NCI-H510A (cell line): ENCODE data around the gene TRUB1.
A peak's percentile ranks its signal among the peaks of the same experiment; 100 is the strongest.

ENCODE experiments used
- DNase-seq: peaks from one replicate; lab custom pipeline; 2025; lab: John Stamatoyannopoulos, UW

TRUB1 gene

DNA sequence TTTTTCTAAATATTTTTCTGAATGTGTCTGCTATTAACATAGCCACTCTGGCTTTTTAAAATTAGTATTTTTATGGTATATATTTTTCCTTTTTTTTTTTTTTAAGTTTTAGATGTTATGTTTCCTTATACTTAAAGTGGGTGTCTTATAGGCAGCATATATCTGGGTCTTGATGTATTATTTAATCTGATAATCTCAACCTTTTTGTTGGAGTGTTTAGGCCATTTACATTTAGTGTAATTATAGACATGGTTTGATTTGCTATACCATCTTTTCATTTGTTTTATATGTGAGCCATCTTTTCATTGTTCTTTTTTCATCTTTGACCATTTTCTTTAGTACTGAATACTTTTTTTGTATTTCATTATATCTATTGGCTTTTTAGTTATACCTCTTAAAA is 45.0 kb downstream of the TRUB1 start:
- no peak for DNase-seq

GRCh38 chr10:114987995-114988394 is 50.0 kb downstream of the TRUB1 start:
- DNase-seq: no peak

- peak; percentile 16 for DNase-seq
These were observed 52.6 kb downstream of the TRUB1 start for GRCh38 chr10:114990586-114990985.

DNA sequence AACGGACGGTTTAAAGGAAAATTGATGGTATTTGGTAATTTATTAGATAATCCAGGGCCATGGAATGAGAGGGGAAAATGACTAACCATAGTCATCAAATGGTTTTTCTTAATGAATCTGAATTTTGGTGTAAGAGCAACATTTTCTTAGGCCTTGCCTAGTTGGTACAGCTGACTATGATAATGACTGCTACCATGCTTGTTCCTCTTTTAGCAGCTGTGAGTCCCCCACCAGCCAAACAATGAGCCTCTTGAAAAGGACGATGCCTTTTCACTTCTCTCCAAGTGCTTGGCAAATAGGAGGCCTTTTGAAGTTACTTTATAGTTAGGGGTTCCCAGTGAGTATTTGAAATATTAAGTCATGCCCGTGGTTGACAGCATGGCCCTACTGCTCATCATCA is 53.0 kb downstream of the TRUB1 start:
- DNase-seq: peak; percentile 51

DNA sequence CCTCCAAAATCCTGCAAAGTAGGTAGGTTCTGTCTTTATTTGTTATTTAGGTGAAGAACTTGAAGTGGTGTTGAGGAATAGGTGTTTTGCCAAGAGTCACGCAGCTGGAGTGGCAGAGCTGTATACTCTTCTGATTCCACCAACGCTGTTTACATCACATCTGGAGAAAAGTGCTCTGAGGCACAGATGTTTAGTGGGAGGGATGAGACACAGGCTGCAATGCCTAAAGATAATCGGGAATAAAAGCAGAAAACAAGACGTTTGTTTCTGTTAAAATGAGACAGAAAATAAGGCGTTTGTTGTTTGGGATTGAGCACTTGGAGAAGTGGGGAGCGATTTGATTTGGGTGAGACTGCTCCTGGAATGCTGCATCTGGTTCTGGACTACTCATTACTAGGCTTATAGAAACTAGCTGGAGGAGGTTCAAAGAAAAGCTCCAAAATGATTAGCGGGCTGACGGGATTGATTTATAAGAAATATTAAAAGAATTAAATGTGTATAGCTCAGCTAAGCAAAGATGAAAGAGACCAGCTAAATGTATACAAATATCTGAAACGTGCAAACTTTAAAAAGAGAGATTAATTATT is 54.3 kb downstream of the TRUB1 start:
- DNase-seq: no peak

- DNase-seq: no peak
These were observed 57.7 kb downstream of the TRUB1 start for GRCh38 chr10:114995468-114996247.

DNA sequence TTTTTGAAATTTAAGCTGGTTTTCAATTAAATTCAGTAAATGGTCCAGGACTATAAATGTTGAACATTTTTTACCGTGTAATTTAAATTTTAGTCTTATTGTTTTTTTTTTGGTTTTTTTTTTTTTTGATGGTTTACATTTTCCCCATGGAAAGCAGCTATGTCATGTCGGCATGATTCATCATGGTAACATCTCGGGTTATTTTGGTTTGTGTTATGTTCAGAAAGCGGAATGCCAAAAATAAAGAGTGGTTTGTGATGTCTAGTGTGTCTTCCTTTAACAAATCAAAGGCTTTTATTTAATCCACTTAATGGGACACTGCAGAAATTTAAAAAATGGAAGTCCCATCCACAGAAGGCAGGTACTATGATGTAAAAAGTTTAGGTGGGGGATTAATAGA is 58.5 kb downstream of the TRUB1 start:
- DNase-seq: no peak

GRCh38 chr10:114998993-114999392 is 61.0 kb downstream of the TRUB1 start:
- DNase-seq: no peak

DNA sequence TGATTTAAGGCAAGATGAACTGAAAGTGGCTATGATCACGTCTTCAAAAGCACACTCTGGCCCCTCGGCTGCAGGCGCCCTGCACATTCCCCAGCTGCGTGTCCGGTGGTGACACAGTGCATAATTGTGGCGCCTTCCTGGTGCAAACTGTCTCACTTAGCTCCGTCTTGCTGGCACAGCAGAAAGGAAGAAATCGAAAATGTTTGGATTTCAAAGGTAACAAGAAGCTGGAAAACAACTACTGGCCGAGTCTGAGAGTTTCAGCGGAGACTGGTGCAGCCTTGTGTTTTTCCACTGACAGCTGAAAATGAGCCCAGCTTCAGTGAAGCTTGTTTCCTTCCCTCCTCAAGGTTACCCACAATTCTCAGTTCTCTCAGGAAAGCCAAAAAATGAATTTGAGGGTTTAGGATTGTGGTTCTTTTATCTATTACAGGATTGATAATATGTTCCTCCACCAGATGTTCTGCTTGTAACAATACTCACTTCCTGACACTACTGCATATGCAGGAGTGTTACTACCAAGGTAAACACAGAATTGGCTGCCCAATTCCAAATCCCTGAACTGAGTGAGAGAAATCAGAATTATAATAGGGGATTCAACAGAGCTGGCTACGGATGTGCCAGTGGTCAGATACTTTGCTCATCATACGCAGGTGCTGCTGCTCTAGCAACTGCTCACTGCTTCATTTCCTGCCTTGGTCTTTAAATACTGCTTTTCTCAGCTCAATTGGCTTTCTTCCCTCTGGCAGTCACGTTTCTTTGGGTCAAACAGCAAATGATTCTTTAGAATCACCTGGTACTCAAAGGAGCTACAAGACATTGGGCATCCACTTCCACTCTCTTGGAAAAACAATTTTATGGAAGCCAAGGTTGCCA is 63.7 kb downstream of the TRUB1 start:
- DNase-seq: peak; percentile 11

GRCh38 chr10:115003396-115003795 is 65.4 kb downstream of the TRUB1 start:
- no peak for DNase-seq

- DNase-seq: no peak
These were observed 66.4 kb downstream of the TRUB1 start for GRCh38 chr10:115004236-115004862.

- no peak for DNase-seq
These were observed 67.8 kb downstream of the TRUB1 start for GRCh38 chr10:115005771-115006170.

- DNase-seq: no peak
These were observed 80.4 kb downstream of the TRUB1 start for GRCh38 chr10:115018185-115018931.

- DNase-seq: no peak
These were observed 82.5 kb downstream of the TRUB1 start for GRCh38 chr10:115020449-115020848.

GRCh38 chr10:115022733-115023132 is 84.7 kb downstream of the TRUB1 start:
- no peak for DNase-seq

- DNase-seq: no peak
These were observed 85.7 kb downstream of the TRUB1 start for GRCh38 chr10:115023715-115024114.

- DNase-seq: no peak
These were observed 86.4 kb downstream of the TRUB1 start for GRCh38 chr10:115024371-115024770.

GRCh38 chr10:115026056-115026745 is 88.2 kb downstream of the TRUB1 start:
- DNase-seq: no peak

GRCh38 chr10:115026746-115027140 is 88.7 kb downstream of the TRUB1 start:
- DNase-seq: no peak
